Nephron (organoid): ENCODE results near the gene MAP1LC3A.
"Not testable (repeated sequence)": the region's sequence is repeated elsewhere in the genome, so short reads cannot be mapped to it uniquely, and the experiment has no call there.

ENCODE experiments used
- H3K27ac Mint-ChIP-seq, 3 experiments: 2 replicates each; pipeline ENCODE4 v1.8.0; 2020; ENCODE audit warnings: mixed read lengths in 3 of 3, mild to moderate bottlenecking in 2 of 3, moderate library complexity in 1 of 3
- H3K27me3 Mint-ChIP-seq: 2 replicates; pipeline ENCODE4 v1.8.0; 2021; ENCODE audit warnings: low read depth, mild to moderate bottlenecking, moderate library complexity, mixed read lengths
- H3K36me3 Mint-ChIP-seq: 2 replicates; pipeline ENCODE4 v1.8.0; 2020; ENCODE audit warnings: low read depth, mixed read lengths
- H3K4me1 Mint-ChIP-seq: 2 replicates; pipeline ENCODE4 v1.8.0; 2020; ENCODE audit warnings: mixed read lengths
- H3K4me3 Mint-ChIP-seq, 3 experiments: 2 replicates each; pipeline ENCODE4 v1.8.0; 2020; ENCODE audit warnings: mild to moderate bottlenecking in 3 of 3, mixed read lengths in 3 of 3, moderate library complexity in 2 of 3
- H3K9me3 Mint-ChIP-seq: 2 replicates; pipeline ENCODE4 v1.8.0; 2020; ENCODE audit warnings: mixed read lengths
- TF ChIP-seq, protein P1 (sequence below), 3 experiments: fragments of 200-600 bp; sonication (generic); IDR thresholded peaks; one replicate each; pipeline ENCODE4 v1.5.0; 2021; ENCODE audit warnings: antibody characterized with exemption in 3 of 3; ENCODE audit not compliant: unreplicated experiment in 3 of 3

The MAP1LC3A gene

DNA sequence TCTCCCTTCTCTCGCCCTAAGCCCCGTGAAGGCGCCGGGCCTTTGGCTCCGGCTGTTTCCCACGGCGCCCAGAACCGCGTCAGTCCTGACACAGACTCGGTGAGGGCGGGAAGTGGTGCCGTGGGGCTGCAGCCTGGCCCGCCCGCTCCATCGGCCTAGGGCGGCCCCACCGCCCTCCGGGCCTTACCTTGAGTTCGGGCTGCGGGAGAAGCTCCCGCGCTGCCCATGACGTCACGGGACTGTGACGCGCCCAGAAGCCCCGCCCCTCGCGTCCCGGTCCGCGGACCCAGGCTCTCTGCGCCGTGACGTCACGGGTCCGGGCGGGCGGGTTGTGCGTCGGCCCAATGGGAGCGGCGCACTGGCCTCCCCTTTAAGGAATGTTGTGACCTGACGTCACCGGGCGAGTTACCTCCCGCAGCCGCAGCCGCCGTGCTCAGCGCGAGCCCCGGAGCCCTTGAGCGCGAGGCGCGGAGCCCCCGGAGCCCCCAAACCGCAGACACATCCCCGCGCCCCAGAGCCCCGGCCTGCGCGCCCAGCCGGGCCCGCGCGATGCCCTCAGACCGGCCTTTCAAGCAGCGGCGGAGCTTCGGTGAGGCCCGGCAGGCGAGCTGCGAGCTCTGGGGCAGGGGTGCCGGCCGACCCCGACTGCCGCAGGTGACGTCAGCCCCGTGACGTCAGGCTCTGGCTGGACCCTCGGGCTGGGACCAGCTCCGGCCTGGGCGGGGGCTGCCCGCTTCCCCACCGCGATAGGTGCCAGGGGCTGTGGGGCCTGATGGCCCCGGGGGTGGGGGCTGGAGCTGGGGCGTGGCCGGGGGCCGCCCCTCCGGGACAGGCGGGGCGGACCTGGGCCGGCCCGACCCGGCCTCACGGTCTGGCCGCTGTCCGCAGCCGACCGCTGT is at the start of gene MAP1LC3A:
TSS of gene MAP1LC3A (plus strand) at position 399 of the 899 bp plus-strand sequence. CDS start at position 550, 151 bp downstream.
- peak within 1 kb of the TSS in 2 of 3 experiments; percentile 44 to 88 for H3K27ac Mint-ChIP-seq
- no peaks in the 10 kb centered on the region for H3K9me3 Mint-ChIP-seq
- no peaks in the 10 kb centered on the region for H3K36me3 Mint-ChIP-seq
- no peaks in the 10 kb centered on the region for H3K27me3 Mint-ChIP-seq
- peak within 1 kb of the TSS; percentile 82 to 88 (median 87) for H3K4me3 Mint-ChIP-seq
- TF ChIP-seq, protein P1, sequence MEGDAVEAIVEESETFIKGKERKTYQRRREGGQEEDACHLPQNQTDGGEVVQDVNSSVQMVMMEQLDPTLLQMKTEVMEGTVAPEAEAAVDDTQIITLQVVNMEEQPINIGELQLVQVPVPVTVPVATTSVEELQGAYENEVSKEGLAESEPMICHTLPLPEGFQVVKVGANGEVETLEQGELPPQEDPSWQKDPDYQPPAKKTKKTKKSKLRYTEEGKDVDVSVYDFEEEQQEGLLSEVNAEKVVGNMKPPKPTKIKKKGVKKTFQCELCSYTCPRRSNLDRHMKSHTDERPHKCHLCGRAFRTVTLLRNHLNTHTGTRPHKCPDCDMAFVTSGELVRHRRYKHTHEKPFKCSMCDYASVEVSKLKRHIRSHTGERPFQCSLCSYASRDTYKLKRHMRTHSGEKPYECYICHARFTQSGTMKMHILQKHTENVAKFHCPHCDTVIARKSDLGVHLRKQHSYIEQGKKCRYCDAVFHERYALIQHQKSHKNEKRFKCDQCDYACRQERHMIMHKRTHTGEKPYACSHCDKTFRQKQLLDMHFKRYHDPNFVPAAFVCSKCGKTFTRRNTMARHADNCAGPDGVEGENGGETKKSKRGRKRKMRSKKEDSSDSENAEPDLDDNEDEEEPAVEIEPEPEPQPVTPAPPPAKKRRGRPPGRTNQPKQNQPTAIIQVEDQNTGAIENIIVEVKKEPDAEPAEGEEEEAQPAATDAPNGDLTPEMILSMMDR (IDR thresholded peaks at IDR 0.05; ENCODE audit: unreplicated experiment in 3 of 3): no peak
- H3K4me1 Mint-ChIP-seq: peaks cover 11% of the 10 kb centered on the region

DNA sequence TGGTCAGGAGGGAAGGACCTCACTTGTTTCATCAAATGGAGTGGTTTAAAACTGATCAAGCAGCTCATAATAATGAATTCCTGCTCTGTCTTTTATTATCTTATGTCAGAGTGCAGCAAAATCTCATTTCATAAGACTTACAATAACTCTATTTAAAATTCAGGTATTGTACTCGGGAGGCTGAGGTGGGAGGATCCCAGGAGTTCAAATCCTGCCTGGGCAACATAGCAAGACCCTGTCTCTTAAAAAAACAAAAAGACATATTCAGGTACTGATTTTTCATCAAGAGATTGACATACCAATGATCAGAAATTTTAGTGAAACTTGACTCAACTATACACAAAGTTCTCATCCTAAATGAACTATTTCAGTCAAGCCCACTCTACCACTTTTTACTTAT is 47.9 kb upstream of the MAP1LC3A start:
- Mint-ChIP-seq H3K36me3 (peaks cover 47% of the 10 kb centered on the region), H3K4me1 (peaks cover 34% of the 10 kb centered on the region), H3K4me3 (no peak overlapping the region), H3K27ac (peak overlapping the region; percentile 67 to 98 (median 94)), H3K9me3 (no peaks in the 10 kb centered on the region), H3K27me3 (peaks cover 2% of the 10 kb centered on the region)
- TF ChIP-seq, protein P1 (IDR thresholded peaks at IDR 0.05; ENCODE audit: unreplicated experiment in 3 of 3): no peak

DNA sequence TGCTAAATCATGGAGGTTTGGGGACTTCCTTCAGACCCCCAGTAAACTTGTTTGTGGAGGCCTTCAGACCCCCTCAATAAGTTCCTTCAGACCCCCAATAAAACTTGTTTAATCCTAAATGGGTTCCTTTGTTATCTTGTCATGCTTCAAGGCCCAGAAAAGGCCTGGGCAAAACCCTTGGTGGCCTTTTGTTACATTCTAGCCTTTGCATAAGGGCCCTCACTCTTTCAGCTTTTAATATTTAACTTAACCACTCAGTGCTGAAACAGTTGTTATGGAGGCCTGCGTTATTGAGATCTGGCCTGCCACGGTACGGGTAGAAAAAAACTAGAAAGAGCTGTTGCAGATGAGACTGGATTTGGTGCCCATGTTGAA is 46.6 kb upstream of the MAP1LC3A start:
- Mint-ChIP-seq H3K36me3 (peaks cover 34% of the 10 kb centered on the region), H3K27me3 (peaks cover 3% of the 10 kb centered on the region), H3K4me1 (peaks cover 41% of the 10 kb centered on the region), H3K4me3 (peak overlapping the region; percentile 34 to 65 (median 51)), H3K27ac (peak overlapping the region; percentile 94 to 98 (median 94)), H3K9me3 (no peaks in the 10 kb centered on the region)
- TF ChIP-seq, protein P1 (IDR thresholded peaks at IDR 0.05; ENCODE audit: unreplicated experiment in 3 of 3): no peak

DNA sequence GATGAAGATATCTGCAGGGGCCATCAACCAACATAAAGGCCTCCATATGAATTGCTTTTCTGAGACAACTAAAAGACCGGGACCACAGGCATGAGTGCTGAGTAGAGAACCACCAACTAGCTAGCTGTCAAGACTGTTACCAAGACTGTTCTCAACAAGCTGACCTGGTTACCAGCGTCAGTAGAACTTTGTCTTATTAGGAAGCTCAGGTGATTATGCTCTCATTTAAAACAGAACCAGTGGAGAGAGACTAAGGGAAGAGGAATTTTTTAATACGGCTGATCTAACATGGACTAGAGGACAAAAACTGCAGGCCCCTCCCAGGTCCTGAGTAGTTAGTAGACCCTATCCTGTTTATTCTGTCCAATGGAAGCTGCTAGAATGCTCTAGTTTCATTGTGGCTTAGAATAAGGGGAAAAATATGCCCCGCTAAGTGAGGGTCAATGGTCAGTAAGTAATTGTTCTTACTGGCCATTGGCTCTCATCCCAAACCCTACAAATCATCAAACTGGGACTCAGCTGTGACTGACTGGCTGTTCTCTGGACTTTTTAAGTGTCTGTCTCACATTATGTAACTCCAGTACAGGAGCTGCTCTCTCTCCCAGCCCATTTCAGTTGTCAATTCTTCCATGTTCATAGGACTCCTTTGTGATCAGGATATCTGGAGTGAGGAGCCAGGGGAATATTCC is 46.1 kb upstream of the MAP1LC3A start:
- H3K36me3 Mint-ChIP-seq: peaks cover 30% of the 10 kb centered on the region
- H3K27ac Mint-ChIP-seq: peak overlapping the region; percentile 94 to 98 (median 94)
- no peaks in the 10 kb centered on the region for H3K9me3 Mint-ChIP-seq
- peaks cover 3% of the 10 kb centered on the region for H3K27me3 Mint-ChIP-seq
- H3K4me3 Mint-ChIP-seq: peak overlapping the region; percentile 51 to 74 (median 65)
- TF ChIP-seq, protein P1 (IDR thresholded peaks at IDR 0.05; ENCODE audit: unreplicated experiment in 3 of 3): no peak
- H3K4me1 Mint-ChIP-seq: peaks cover 41% of the 10 kb centered on the region

DNA sequence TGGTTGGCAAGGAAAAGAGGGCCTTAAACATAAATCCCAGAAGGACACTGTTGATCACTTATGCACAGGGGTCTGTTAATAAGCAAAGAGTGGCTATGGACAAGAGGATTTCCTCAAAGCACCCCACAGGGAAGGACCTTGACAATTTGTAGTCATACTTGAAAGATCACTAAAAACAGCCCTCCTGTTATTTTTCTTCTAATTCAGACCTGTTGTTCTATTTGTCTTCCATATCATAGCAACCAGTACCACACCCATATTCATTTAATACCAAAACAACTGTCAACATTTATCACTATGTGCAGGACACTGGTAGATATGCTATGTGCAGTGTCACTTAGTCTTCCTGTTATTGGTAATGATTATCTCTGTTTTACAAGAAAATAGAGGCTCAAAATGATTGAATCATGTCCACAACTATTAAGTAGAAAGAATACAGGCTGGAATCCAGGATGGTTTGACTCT is 45.5 kb upstream of the MAP1LC3A start:
- Mint-ChIP-seq H3K27me3 (peaks cover 3% of the 10 kb centered on the region), H3K4me1 (peaks cover 44% of the 10 kb centered on the region), H3K4me3 (peak overlapping the region; percentile 46 to 74 (median 57)), H3K9me3 (no peaks in the 10 kb centered on the region), H3K36me3 (peaks cover 26% of the 10 kb centered on the region), H3K27ac (peak overlapping the region; percentile 45 to 98 (median 94))
- TF ChIP-seq, protein P1 (IDR thresholded peaks at IDR 0.05; ENCODE audit: unreplicated experiment in 3 of 3): no peak

DNA sequence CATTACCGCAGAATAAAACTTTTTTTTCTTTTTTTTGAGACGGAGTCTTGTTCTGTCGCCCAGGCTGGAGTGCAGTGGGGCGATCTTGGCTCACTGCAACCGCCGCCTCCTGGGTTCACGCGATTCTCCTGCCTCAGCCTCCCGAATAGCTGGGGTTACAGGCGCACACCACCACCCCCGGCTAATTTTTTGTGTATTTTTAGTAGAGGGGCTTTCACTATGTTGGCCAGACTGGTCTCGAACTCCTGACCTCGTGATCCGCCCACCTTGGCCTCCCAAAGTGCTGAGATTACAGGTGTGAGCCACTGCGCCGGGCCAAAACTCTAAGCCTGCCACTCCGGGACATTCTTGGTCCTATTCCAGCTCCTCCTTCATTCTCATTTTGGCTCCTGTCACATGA is 44.5 kb upstream of the MAP1LC3A start:
- Mint-ChIP-seq H3K27ac (peak overlapping the region; percentile 44 to 100 (median 96)), H3K4me1 (peaks cover 51% of the 10 kb centered on the region), H3K4me3 (peak overlapping the region in 2 of 3 experiments; percentile 19 to 98), H3K36me3 (peaks cover 23% of the 10 kb centered on the region)
- not testable (repeated sequence) for H3K9me3 Mint-ChIP-seq, H3K27me3 Mint-ChIP-seq
